GM12892 (cell line): Measurements from ENCODE around the gene NKX6-2.

Experiments
- DNase-seq: peaks from one replicate; pipeline ENCODE4 v3.0.0; 2011; ENCODE audit not compliant: insufficient read length
- FAIRE-seq: peaks from 2 replicates; lab custom pipeline; 2011; peaks lifted over from hg19 to GRCh38; lab: Jason Lieb, UNC
- POLR2A ChIP-seq: IDR thresholded peaks from 2 replicates; pipeline ENCODE4 v1.6.1; 2011; ENCODE audit warnings: low read depth, low read length, control low read depth
- POLR2AphosphoS5 ChIP-seq: IDR thresholded peaks from 2 replicates; pipeline ENCODE4 v1.6.1; 2011; ENCODE audit warnings: low read depth, low read length, control low read depth
- TAF1 ChIP-seq: IDR thresholded peaks from 2 replicates; pipeline ENCODE4 v1.6.1; 2011; ENCODE audit warnings: low read depth, mild to moderate bottlenecking, control low read depth, low read length, borderline replicate concordance

The NKX6-2 gene

GRCh38 chr10:132783940-132784865 lies 1.7 kb downstream of the NKX6-2 start:
- DNase-seq (no peak), FAIRE-seq (no peak)
- no peak for TF ChIP-seq TAF1
- no peak for TF ChIP-seq POLR2AphosphoS5

- TF ChIP-seq TAF1 (no peak), POLR2A (no peak), POLR2AphosphoS5 (no peak)
- DNase-seq (no peak), FAIRE-seq (no peak)
Measured at GRCh38 chr10:132783165-132783939, 2.6 kb downstream of the NKX6-2 start.

- DNase-seq, result no peak
- no peak for TF ChIP-seq TAF1
- TF ChIP-seq POLR2A, result no peak
- TF ChIP-seq POLR2AphosphoS5, result no peak
- FAIRE-seq, result no peak
Measured at GRCh38 chr10:132781556-132781955, 4.4 kb downstream of the NKX6-2 start.

- no peak for TF ChIP-seq POLR2A
- TF ChIP-seq POLR2AphosphoS5, result no peak
- TF ChIP-seq TAF1, result no peak
- FAIRE-seq (no peak), DNase-seq (no peak)
Measured at GRCh38 chr10:132780356-132780755, 5.6 kb downstream of the NKX6-2 start.

GRCh38 chr10:132779549-132780294 lies 6.2 kb downstream of the NKX6-2 start:
- DNase-seq, result no peak
- TF ChIP-seq POLR2AphosphoS5, result no peak
- no peak for TF ChIP-seq TAF1
- no peak for TF ChIP-seq POLR2A
- FAIRE-seq, result no peak

GRCh38 chr10:132777441-132777840 lies 8.5 kb downstream of the NKX6-2 start:
- FAIRE-seq, result no peak
- no peak for TF ChIP-seq TAF1
- no peak for TF ChIP-seq POLR2A
- no peak for TF ChIP-seq POLR2AphosphoS5
- DNase-seq, result no peak

- DNase-seq (no peak), FAIRE-seq (no peak)
- TF ChIP-seq POLR2AphosphoS5 (no peak), TAF1 (no peak)
Measured at GRCh38 chr10:132776821-132777220, 9.1 kb downstream of the NKX6-2 start.

GRCh38 chr10:132776186-132776585 lies 9.8 kb downstream of the NKX6-2 start:
- DNase-seq (no peak), FAIRE-seq (no peak)
- TF ChIP-seq POLR2A, result no peak
- TF ChIP-seq TAF1, result no peak
- TF ChIP-seq POLR2AphosphoS5, result no peak

- FAIRE-seq (no peak), DNase-seq (no peak)
- no peak for TF ChIP-seq POLR2A
- no peak for TF ChIP-seq POLR2AphosphoS5
- no peak for TF ChIP-seq TAF1
Measured at GRCh38 chr10:132774902-132775863, 10.8 kb downstream of the NKX6-2 start.
